ENCODE measurements around the gene TAGLN2.

Gene TAGLN2

GRCh38 chr1:159949123-159949522 is 23.8 kb upstream of the TAGLN2 start:
- no peak for DNase-seq (ENCODE audit: low spot score)

DNA sequence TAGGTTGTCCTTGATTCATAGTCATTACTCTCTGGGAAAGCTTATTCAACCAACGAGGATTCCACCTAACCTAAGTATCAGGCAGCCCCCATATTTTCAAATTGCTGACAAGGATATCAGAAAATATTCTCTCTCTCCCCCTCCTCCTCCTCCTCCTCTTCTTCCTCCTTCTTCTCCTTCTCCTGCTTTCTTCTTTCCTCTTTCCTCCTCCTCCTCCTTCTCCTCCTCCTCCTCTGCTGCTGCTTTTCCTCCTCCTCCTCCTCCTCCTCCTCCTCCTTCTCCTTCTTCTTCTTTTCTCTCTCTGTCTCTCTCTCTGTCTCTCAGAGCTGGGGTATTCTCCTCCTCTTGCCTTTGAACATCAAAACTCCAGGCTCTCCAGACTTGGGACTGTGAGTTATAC is 22.6 kb upstream of the TAGLN2 start:
- no peak for DNase-seq (ENCODE audit: low spot score)

GRCh38 chr1:159946242-159947187 is 21.2 kb upstream of the TAGLN2 start:
- no peak for DNase-seq (ENCODE audit: low spot score)

- DNase-seq (ENCODE audit: low spot score): peak; percentile 86
Observed at GRCh38 chr1:159945483-159946241, 20.4 kb upstream of the TAGLN2 start, which contains the start of gene IGSF9. IGSF9 (minus strand) TSS chr1:159945613; CDS start chr1:159943454, 2,159 bp downstream.

- no peak for DNase-seq (ENCODE audit: low spot score)
Observed at GRCh38 chr1:159944623-159945455, 19.5 kb upstream of the TAGLN2 start.

DNA sequence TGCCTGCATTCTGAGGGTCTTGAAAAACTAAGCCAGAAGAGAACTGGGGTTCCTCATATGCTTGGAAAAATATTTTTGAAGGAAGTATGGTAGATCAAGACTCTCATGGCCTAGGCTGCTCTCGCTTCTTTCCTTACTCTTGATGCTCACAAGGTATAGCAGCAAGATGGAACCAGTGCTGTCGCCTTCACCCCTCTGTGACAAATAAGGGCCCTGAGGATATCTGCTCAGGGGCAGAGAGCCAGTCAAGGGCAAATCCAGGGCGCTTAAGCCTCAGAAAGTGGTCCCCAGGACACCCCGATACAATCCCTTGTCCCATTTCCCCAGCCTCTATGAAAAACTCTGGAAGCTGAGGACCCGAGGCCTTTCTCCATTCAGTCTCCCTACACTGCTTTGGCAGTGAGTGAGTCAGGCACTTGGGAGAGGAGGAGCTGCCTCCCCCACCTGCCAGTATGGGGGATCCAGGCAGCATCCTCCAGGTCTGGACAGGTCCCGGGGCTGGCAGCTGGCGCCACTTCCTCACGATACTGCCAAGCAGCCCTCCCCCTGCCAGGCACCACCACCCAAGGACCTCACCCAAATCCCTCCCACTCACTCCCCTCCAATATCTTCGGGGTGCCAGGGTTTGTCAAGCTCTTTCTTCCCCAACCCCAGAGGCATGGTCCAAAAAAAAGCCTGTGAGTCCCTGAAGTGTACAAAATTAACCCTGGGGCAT is 18.8 kb upstream of the TAGLN2 start:
- DNase-seq (ENCODE audit: low spot score): no peak

- no peak for DNase-seq (ENCODE audit: low spot score)
Observed at GRCh38 chr1:159943278-159943640, 18.0 kb upstream of the TAGLN2 start.

- DNase-seq (ENCODE audit: low spot score): no peak
Observed at GRCh38 chr1:159942632-159943277, 17.4 kb upstream of the TAGLN2 start.

- DNase-seq (ENCODE audit: low spot score): no peak
Observed at GRCh38 chr1:159941591-159942560, 16.6 kb upstream of the TAGLN2 start.

DNA sequence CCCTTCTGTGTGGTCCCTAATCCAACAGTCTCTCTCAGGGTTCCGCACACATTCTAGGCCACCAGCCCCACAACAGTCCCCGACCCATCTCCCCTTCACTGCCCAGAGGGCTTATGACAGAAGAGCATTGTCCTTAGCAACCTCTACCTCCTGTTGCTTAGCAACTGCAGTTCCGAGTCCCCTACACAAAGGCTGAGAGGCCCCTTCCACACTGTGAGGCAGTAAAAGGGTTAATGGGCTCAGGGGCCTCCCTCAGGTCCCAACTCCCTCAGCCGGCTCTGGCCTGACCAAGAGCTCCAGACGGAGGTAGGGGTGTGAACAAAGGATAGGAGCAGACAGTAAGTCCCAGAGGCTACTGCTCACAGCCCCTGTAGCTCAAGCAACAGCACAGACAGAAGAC is 15.8 kb upstream of the TAGLN2 start:
- no peak for DNase-seq (ENCODE audit: low spot score)

- no peak for DNase-seq (ENCODE audit: low spot score)
Observed at GRCh38 chr1:159940006-159940620, 14.8 kb upstream of the TAGLN2 start.

- DNase-seq (ENCODE audit: low spot score): peak; percentile 69
Observed at GRCh38 chr1:159939678-159940002, 14.3 kb upstream of the TAGLN2 start.

DNA sequence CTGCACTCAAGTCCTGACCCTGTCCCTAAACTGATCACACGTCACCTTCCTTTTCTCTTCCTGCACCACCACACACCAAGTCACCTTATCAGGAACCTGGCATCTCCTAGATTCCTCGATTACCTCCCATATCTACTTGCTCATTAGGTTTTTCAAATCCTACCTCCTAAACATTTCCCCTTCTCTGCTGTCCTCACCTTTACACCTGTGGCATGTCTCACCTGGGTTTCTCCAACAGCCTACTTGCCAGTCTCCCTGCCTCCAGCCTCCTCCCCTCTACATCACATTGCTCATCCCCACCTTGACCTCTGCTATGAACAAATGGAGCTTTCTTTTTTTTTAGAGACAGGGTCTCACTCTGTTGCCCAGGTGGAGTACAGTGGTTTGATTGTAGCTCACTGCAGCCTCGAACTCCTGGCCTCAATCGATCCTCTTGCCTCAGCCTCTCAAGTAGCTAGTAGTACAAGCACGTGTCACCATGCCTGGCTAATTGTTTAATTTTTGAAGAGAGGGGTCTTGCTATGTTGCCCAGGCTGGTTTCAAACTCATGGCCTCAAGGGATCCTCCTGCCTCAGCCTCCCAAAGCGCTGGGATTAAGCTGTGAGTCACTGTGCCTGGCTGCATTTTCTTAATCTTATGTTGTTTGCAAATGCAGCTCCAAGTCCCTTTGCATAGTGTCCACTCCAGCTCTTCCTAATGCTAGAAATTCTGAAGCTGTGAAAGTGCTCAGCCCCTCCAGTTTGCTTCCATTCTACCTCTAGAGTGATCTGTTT is 13.8 kb upstream of the TAGLN2 start:
- DNase-seq (ENCODE audit: low spot score): no peak

DNA sequence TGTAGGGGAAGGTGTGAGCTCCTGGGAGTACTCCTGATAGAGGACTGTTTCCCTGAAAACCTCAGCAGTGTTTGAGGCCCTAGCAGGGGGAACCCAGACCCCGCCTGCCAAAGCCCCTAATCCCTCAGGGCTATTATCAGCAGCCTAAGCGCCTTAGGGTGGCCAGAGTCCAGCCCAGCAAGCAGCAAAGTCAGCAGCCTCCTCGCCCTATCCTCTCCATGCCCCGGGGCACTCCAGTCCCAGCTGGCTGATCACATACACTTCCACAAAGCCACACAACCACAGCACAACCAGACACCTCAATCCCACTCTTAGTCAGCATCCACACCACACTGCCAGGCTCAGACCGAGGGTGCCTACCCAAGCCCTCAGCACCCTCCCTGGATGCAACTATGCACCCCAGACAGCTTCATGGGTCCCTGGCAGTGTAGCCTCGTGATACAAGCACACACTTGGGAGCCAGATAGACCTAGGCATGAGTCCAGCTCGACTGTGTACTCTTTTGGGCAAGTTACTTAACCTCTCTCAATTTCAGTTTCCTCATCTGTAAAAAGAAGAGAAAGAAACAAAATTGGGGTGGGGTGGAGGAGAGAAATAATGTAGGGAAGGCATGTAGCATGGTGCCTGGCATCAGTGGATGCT is 13.0 kb upstream of the TAGLN2 start:
- no peak for DNase-seq (ENCODE audit: low spot score)

DNA sequence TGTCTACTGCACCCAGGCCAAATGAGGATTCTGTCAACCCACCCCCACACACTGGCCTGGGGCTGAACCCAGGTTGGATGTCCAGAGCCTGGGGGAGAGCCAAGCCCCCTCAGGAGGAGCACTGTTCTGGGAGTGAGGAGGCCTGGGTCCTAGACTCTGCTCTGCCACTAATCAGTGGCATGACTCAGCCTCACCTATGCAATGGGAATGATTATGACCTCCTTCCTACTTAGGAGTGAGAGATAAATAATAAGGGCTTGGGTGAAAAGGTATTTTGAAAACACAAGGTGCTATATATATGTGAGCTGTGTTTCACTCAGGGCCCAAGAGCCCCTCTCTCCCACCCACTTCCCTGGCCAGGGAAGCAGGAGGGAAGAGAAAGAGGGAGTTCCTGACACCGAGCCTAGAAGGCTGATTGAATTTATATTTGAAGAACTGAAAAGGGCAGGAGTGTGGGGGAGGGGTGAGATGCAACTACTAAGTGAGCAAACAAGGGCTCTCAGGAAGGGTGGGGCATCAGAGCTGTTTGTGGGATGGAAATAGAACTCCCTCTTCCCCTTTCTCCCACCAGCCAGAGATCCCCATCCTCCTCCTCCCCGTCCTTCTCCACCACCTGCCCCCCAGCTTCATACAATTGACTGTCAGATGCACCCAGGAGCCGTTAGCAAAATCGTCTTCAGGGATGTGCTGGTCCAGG is 11.9 kb upstream of the TAGLN2 start:
- no peak for DNase-seq (ENCODE audit: low spot score)

DNA sequence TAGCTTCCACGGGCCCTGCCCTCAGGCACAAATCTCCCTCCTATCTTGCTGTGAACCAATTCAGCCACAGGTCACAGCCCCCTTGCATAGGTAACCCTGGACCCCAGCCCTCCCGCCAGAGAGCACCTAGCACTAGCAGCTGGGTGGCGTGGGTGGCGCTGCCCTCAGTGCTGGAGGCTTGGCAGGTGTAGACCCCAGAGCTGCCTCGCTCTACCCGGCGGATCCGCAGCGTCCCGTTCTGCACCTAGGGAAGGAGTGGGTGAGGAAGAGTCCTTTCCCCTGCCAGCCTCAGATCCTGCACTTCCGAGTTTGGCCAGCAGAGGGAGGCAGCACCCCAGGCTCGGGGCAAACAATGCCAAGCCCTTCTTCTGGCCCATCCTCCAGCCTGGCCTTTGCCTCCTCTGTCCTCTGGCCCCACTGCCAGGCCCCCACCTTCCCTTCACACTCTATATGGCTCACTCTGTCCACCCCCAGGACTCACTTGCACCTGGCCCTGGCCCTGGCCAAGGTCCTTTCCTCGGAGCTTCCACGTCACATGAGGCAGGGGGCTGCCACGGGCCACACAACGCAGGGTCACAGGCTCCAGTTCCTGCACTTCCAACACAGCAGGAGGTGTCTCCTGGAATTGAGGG is 11.1 kb upstream of the TAGLN2 start:
- DNase-seq (ENCODE audit: low spot score): peak; percentile 87

GRCh38 chr1:159935719-159936272 is 10.5 kb upstream of the TAGLN2 start:
- DNase-seq (ENCODE audit: low spot score): no peak

All from HuH-7 (cell line).